ENCODE results near the gene TIGIT.

Gene TIGIT

GRCh38 chr3:114351822-114352145 lies 58.0 kb downstream of the TIGIT start:
- H3K4me3 Mint-ChIP-seq, result no peak overlapping the region
- DNase-seq, result no peak
- H3K4me1 Mint-ChIP-seq (ENCODE audit: low read depth), result peaks cover 5% of the 10 kb centered on the region
- H3K27me3 Mint-ChIP-seq, result no peaks in the 10 kb centered on the region
- no peak overlapping the region for H3K27ac Mint-ChIP-seq
- peaks cover 25% of the 10 kb centered on the region for H3K36me3 Mint-ChIP-seq (ENCODE audit: low read depth)
- H3K9me3 Mint-ChIP-seq, result no peaks in the 10 kb centered on the region

DNA sequence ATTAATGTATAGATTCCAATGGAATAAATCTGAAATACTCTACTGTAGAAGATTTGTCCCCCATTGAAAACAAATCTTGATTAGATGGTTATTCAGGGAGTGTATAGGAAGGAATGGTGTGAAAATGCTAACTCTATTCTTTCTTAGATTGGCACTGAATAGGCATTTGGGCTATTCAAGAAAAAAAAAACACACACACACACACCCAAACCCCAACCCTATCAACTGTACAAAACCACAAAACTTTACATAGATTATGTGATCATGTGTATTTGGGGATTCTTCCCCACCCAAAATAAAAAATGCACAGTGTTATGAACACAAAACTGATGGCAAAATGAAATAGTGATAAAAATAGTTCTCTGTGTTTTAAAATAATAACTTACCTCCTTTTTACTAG lies 61.8 kb downstream of the TIGIT start:
- no peaks in the 10 kb centered on the region for H3K27me3 Mint-ChIP-seq
- H3K27ac Mint-ChIP-seq, result no peak overlapping the region
- H3K36me3 Mint-ChIP-seq (ENCODE audit: low read depth), result peaks cover 14% of the 10 kb centered on the region
- no peaks in the 10 kb centered on the region for H3K9me3 Mint-ChIP-seq
- no peak for DNase-seq
- H3K4me1 Mint-ChIP-seq (ENCODE audit: low read depth), result peaks cover 4% of the 10 kb centered on the region
- H3K4me3 Mint-ChIP-seq, result no peak overlapping the region

- H3K9me3 Mint-ChIP-seq, result no peaks in the 10 kb centered on the region
- H3K4me3 Mint-ChIP-seq, result no peak overlapping the region
- peaks cover 5% of the 10 kb centered on the region for H3K4me1 Mint-ChIP-seq (ENCODE audit: low read depth)
- no peaks in the 10 kb centered on the region for H3K27me3 Mint-ChIP-seq
- H3K27ac Mint-ChIP-seq, result no peak overlapping the region
- peaks cover 10% of the 10 kb centered on the region for H3K36me3 Mint-ChIP-seq (ENCODE audit: low read depth)
- no peak for DNase-seq
These were observed 62.2 kb downstream of the TIGIT start for GRCh38 chr3:114356066-114356465.

DNA sequence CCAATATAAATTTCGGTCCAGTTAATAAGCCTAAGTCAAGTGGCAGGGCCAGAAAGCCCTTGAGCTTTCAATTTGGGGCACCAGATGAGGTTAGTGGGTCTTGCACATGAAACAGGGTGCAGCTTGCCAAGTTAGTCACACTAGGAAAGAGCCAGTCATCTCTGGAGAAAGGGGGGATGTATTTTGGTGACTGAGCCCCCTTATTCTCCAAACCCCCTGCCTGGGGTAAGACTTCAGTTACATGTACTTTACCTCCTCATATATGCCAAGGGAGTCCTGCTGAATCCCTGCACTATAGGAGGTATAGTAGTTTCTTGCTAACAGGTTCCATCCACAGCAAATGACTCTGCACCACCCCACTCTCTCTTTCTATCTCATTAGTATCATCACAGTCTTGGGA lies 62.7 kb downstream of the TIGIT start:
- H3K27ac Mint-ChIP-seq, result no peak overlapping the region
- H3K4me3 Mint-ChIP-seq, result no peak overlapping the region
- no peaks in the 10 kb centered on the region for H3K9me3 Mint-ChIP-seq
- H3K4me1 Mint-ChIP-seq (ENCODE audit: low read depth), result peaks cover 10% of the 10 kb centered on the region
- DNase-seq, result no peak
- H3K27me3 Mint-ChIP-seq, result no peaks in the 10 kb centered on the region
- H3K36me3 Mint-ChIP-seq (ENCODE audit: low read depth), result peaks cover 6% of the 10 kb centered on the region

Measured in activated T-cell treated with anti-CD3 and anti-CD28 coated beads, Interleukin-2, amount 50 U/mL, for 24 hours (primary cell).